GM12878 (cell line): ENCODE data around the gene CCDC12. TPM values are rescaled to one million over a fixed set of nuclear protein-coding genes. Genes with fewer than 3 reads are reported as not detected.

ENCODE experiments used
- ATAC-seq: fragments of 200-7000 bp; cut with Tn5 transposase; 3 replicates; pipeline ENCODE4 v1.9.1; 2020; ENCODE audit warnings: mild to moderate bottlenecking, moderate library complexity
- BruUV-seq: library from RNA; stranded (reverse); fragments of 400-500 nt; replicated peaks from 2 replicates; lab custom pipeline; 2021; lab: Mats Ljungman, UMichigan
- CTCF ChIA-PET: fragments of 300-600 bp; sonication (Branson Sonifier 250); formaldehyde crosslinking; extraction: SDS; loops from one replicate; lab custom pipeline; 2021; ENCODE audit warnings: inconsistent platforms; lab: Yijun Ruan, JAX
- POLR2A ChIA-PET: fragments of 350-600 bp; formaldehyde crosslinking; extraction: SDS; loops from one replicate; lab custom pipeline; 2021; ENCODE audit warnings: inconsistent platforms; lab: Charles Lee
- RAD21 ChIA-PET: fragments of 300-600 bp; sonication (Branson Sonifier 250); formaldehyde crosslinking; loops from one replicate; lab custom pipeline; 2023; ENCODE audit warnings: antibody characterized with exemption; ENCODE audit not compliant: unreplicated experiment; lab: Charles Lee
- SMC1A ChIA-PET: fragments of 300-600 bp; sonication (Branson Sonifier 250); formaldehyde crosslinking; loops from one replicate; lab custom pipeline; 2023; ENCODE audit not compliant: unreplicated experiment, uncharacterized antibody; lab: Charles Lee
- DNase-seq: peaks from one replicate; pipeline ENCODE4 v3.0.0-alpha.2; 2011; ENCODE audit warnings: low read depth, low spot score
- FAIRE-seq: peaks from 3 replicates; lab custom pipeline; 2011; peaks lifted over from hg19 to GRCh38; lab: Jason Lieb, UNC
- H2AFZ ChIP-seq: 2 replicates; pipeline ENCODE4 v1.6.0; 2011; ENCODE audit warnings: low read depth, low read length, control low read depth; ENCODE audit not compliant: control insufficient read depth
- H3K27ac ChIP-seq: 2 replicates; pipeline ENCODE4 v1.5.1; 2011; ENCODE audit warnings: control low read depth; ENCODE audit not compliant: control insufficient read depth, insufficient read depth
- H3K27me3 ChIP-seq, 2 experiments: replicated peaks in 1 of 2; 2 replicates each; pipeline versions ENCODE4 v1.6.0 to v1.6.1; 2011; ENCODE audit warnings: low read length in 1 of 2; ENCODE audit not compliant: control insufficient read depth in 2 of 2, insufficient read depth in 2 of 2
- H3K36me3 ChIP-seq, 2 experiments: 2 replicates each; pipeline ENCODE4 v1.5.1; 2011; ENCODE audit warnings: low read length in 1 of 2; ENCODE audit not compliant: control insufficient read depth in 2 of 2, insufficient read depth in 2 of 2
- H3K4me1 ChIP-seq: 2 replicates; pipeline ENCODE4 v1.6.1; 2011; ENCODE audit warnings: mild to moderate bottlenecking, low read length, moderate library complexity, mixed read lengths; ENCODE audit not compliant: control insufficient read depth, insufficient read depth
- H3K4me2 ChIP-seq: 2 replicates; pipeline ENCODE4 v1.6.0; 2011; ENCODE audit warnings: control low read depth; ENCODE audit not compliant: control insufficient read depth, insufficient read depth
- H3K4me3 ChIP-seq: fragments of 200-600 bp; sonication (generic); 2 replicates; pipeline ENCODE4 v1.5.1; 2016
- H3K79me2 ChIP-seq: 2 replicates; pipeline ENCODE4 v1.6.0; 2011; ENCODE audit warnings: low read length; ENCODE audit not compliant: control insufficient read depth, insufficient read depth
- H3K9ac ChIP-seq: 2 replicates; pipeline ENCODE4 v1.8.0; 2011; ENCODE audit warnings: low read length, control low read depth, mixed read lengths; ENCODE audit not compliant: control insufficient read depth, insufficient read depth
- H3K9me3 ChIP-seq: replicated peaks from 3 replicates; pipeline ENCODE4 v1.5.1; 2011; ENCODE audit warnings: mild to moderate bottlenecking, low read length; ENCODE audit not compliant: control insufficient read depth, insufficient read depth
- H4K20me1 ChIP-seq: 2 replicates; pipeline ENCODE4 v1.6.0; 2011; ENCODE audit not compliant: control insufficient read depth, insufficient read depth
- BHLHE40 ChIP-seq, 2 experiments: fragments of 450-650 bp in 1 of 2; IDR thresholded peaks; 2 replicates each; pipeline ENCODE4 v1.6.1; 2011 to 2017; ENCODE audit warnings: low read depth in 2 of 2, borderline replicate concordance in 1 of 2, improper control_type of control experiment in 1 of 2, low read length in 1 of 2, mild to moderate bottlenecking in 1 of 2
- CTCF ChIP-seq, 3 experiments: IDR thresholded peaks in 2 of 3; conservative IDR thresholded peaks in 1 of 3; 2 replicates each; pipeline ENCODE4 v1.5.1; 2011; ENCODE audit warnings: low read depth in 3 of 3, low read length in 3 of 3, mild to moderate bottlenecking in 3 of 3, control low read depth in 2 of 3, moderate library complexity in 2 of 3, inconsistent platforms in 1 of 3, mixed read lengths in 1 of 3; ENCODE audit not compliant: control insufficient read depth in 2 of 3, insufficient read depth in 1 of 3; ENCODE audit errors: extremely low read depth in 1 of 3
- EED ChIP-seq: sonication (generic); IDR thresholded peaks from 2 replicates; pipeline ENCODE4 v1.6.1; 2016; ENCODE audit warnings: antibody characterized with exemption, low read depth
- IKZF1 ChIP-seq: fragments of 450-650 bp; conservative IDR thresholded peaks from 2 replicates; pipeline ENCODE4 v1.6.1; 2017; ENCODE audit warnings: antibody characterized with exemption, mild to moderate bottlenecking
- LARP7 ChIP-seq: fragments of 450-650 bp; IDR thresholded peaks from 2 replicates; pipeline ENCODE4 v1.6.1; 2017; ENCODE audit warnings: mild to moderate bottlenecking
- PBX3 ChIP-seq: IDR thresholded peaks from 2 replicates; pipeline ENCODE4 v1.6.1; 2011; ENCODE audit warnings: mild to moderate bottlenecking, low read depth, low read length, moderate library complexity; ENCODE audit not compliant: insufficient replicate concordance
- RAD21 ChIP-seq: IDR thresholded peaks from 2 replicates; pipeline ENCODE4 v1.6.1; 2011; ENCODE audit warnings: mild to moderate bottlenecking, low read depth, low read length, moderate library complexity; ENCODE audit not compliant: insufficient read depth
- SMC3 ChIP-seq: IDR thresholded peaks from 2 replicates; pipeline ENCODE4 v1.6.1; 2011; ENCODE audit warnings: low read length, improper control_type of control experiment, borderline replicate concordance
- USF2 ChIP-seq: IDR thresholded peaks from 2 replicates; pipeline ENCODE4 v1.6.1; 2011; ENCODE audit warnings: low read depth, low read length, improper control_type of control experiment, borderline replicate concordance
- ZNF592 ChIP-seq: fragments of 450-650 bp; IDR thresholded peaks from 2 replicates; pipeline ENCODE4 v1.6.1; 2017; ENCODE audit warnings: mild to moderate bottlenecking, moderate library complexity
- WGBS: methylation state at CpG from one replicate; pipeline ENCODE4 v1.1.6; 2016; ENCODE audit warnings: low lambda C conversion rate; ENCODE audit not compliant: insufficient replicate concordance, insufficient coverage; ENCODE audit errors: missing lambda C conversion rate; 5-methylcytosine and 5-hydroxymethylcytosine counted together
- in situ Hi-C: fragments of 300-500 bp; cut with MboI; formaldehyde crosslinking; loops from 9 replicates; pipeline ENCODE4 v1.14.3; 2018; ENCODE audit warnings: mixed read lengths
- intact Hi-C: fragments of 100-400 bp; cut with micrococcal nuclease; formaldehyde crosslinking; loops from one replicate; pipeline ENCODE4 v1.14.2; 2022; ENCODE audit not compliant: unreplicated experiment
- polyA plus RNA-seq, 11 experiments: library from polyadenylated mRNA; depleted of rRNA in 4 of 11; unstranded in 6 of 11; stranded (reverse) in 5 of 11; fragments of >200 nt; fragmentation: Nextera tagmentation in 4 of 11; fragmentation: Illumina TruSeq in 1 of 11; extraction: Ambion mirVana in 4 of 11; extraction: Trizol in 1 of 11; gene quantifications; 1 replicate in 1 of 11; 2 replicates in 10 of 11; pipeline versions ENCODE4 v1.2.1 to v1.2.3, GENCODE V29; 2011 to 2016; ENCODE audit warnings: inconsistent platforms in 2 of 11, missing spikeins in 2 of 11, low read depth in 1 of 11
- total RNA-seq, 4 experiments: library from RNA; depleted of rRNA in 3 of 4; stranded (reverse); fragments of >200 nt in 3 of 4; fragmentation: Illumina TruSeq in 1 of 4; extraction: Trizol in 1 of 4; gene quantifications; 2 replicates each; pipeline versions ENCODE4 v1.2.1 to v1.2.3, GENCODE V29; 2013 to 2021

CCDC12 gene
- total and polyA plus RNA-seq, 10 of the 15 experiments (the other 5 are each of a cell fraction or from before 2014, with no cell fraction given) = 9.2 to 91.4 (median 61.3) TPM

GRCh38 chr3:46998121-46998851 lies 21.7 kb upstream of the CCDC12 start:
- no peak overlapping the region for H3K27ac ChIP-seq
- FAIRE-seq (peak; percentile 73), ATAC-seq (peak; percentile 85), DNase-seq (no peak)
- WGBS = 63% methylated on average over 27 of the region's 27 CpGs
- H3K4me1 ChIP-seq = no peaks in the 10 kb centered on the region
- no peak overlapping the region for H3K9ac ChIP-seq
- SMC1A ChIA-PET = interaction anchor here (0.7 to 2.2 kb wide), 8 partner anchors 38 to 89 kb away, joined by 3 to 8 read pairs (median 4); no protein-coding TSS in a partner anchor
- H3K79me2 ChIP-seq = no peaks in the 10 kb centered on the region
- no peak overlapping the region for H2AFZ ChIP-seq
- H3K27me3 ChIP-seq = no peaks in the 10 kb centered on the region
- in situ Hi-C loops (no loop called here), intact Hi-C loops (loop anchor here (1.0 to 2.0 kb wide), 2 partner anchors 75 to 131 kb away; no protein-coding TSS in a partner anchor)
- RAD21 ChIA-PET = interaction anchor here (0.7 to 1.8 kb wide), 6 partner anchors 11 to 84 kb away, joined by 3 to 5 read pairs (median 3); partner anchors contain the start of gene NBEAL2
- no TSS peak for BruUV-seq
- H3K4me3 ChIP-seq = no peak overlapping the region
- H4K20me1 ChIP-seq = no peaks in the 10 kb centered on the region
- H3K4me2 ChIP-seq = no peak overlapping the region
- H3K36me3 ChIP-seq = peaks cover 25 to 49% of the 10 kb centered on the region in 2 experiments; a peak in 3 of 4 replicates
- CTCF ChIA-PET = interaction anchor here (0.6 to 2.7 kb wide), 16 partner anchors 11 to 89 kb away, joined by 3 to 14 read pairs (median 4); partner anchors contain the start of gene NBEAL2
- POLR2A ChIA-PET = no interaction called here
- no peaks in the 10 kb centered on the region for H3K9me3 ChIP-seq
- TF ChIP-seq USF2 (no peak), CTCF (IDR thresholded peaks at IDR 0.05 in 2 of 3, conservative IDR thresholded peaks at IDR 0.05 in 1 of 3; ENCODE audit: control insufficient read depth in 2 of 3, extremely low read depth in 1 of 3, insufficient read depth in 1 of 3, low read depth in 3 of 3, low read length in 3 of 3) (peak; percentile 83 to 91 (median 86)), IKZF1 (peak; percentile 12; the same call in 1 of the 2 replicates), SMC3 (peak; percentile 91), RAD21 (peak; percentile 93), LARP7 (peak; percentile 39; the same call in 1 of the 2 replicates), ZNF592 (no peak), PBX3 (no peak), BHLHE40 (IDR thresholded peaks at IDR 0.05; ENCODE audit: borderline replicate concordance in 1 of 2, low read depth in 2 of 2, low read length in 1 of 2) (peak in 1 of 2 experiments; percentile 18; a peak in 1 of 4 replicates), EED (0 out of 2 replicates have a peak, but pooled peaks have one; percentile 15)
